GM12878 (cell line): ENCODE results near the gene PRLH. TPM values are rescaled to one million over a fixed set of nuclear protein-coding genes. Genes with fewer than 3 reads are reported as not detected.

Experiments
- ASH2L ChIP-seq: fragments of 300-600, 200-600 bp; sonication (generic); IDR thresholded peaks from 2 replicates; pipeline ENCODE4 v1.6.1; 2017; ENCODE audit warnings: low read depth, mild to moderate bottlenecking, borderline replicate concordance
- CBX3 ChIP-seq: fragments of 200-600 bp; sonication (generic); IDR thresholded peaks from 2 replicates; pipeline ENCODE4 v1.6.1; 2016; ENCODE audit warnings: low read depth, borderline replicate concordance
- CEBPZ ChIP-seq: fragments of 150-350 bp; IDR thresholded peaks from 2 replicates; pipeline ENCODE4 v1.6.1; 2016; ENCODE audit warnings: low read depth, low read length
- CREB1 ChIP-seq: IDR thresholded peaks from 2 replicates; pipeline ENCODE4 v1.6.1; 2012; ENCODE audit warnings: low read depth, mild to moderate bottlenecking, inconsistent platforms
- E2F8 ChIP-seq: fragments of 450-650 bp; IDR thresholded peaks from 2 replicates; pipeline ENCODE4 v1.6.1; 2018; ENCODE audit warnings: mild to moderate bottlenecking, low read depth, moderate library complexity; ENCODE audit not compliant: partially characterized antibody
- FOXK2 ChIP-seq: fragments of 450-650 bp; IDR thresholded peaks from 2 replicates; pipeline ENCODE4 v1.6.1; 2017; ENCODE audit warnings: mild to moderate bottlenecking, moderate library complexity
- HCFC1 ChIP-seq: fragments of 150-350 bp; IDR thresholded peaks from 2 replicates; pipeline ENCODE4 v1.6.1; 2014; ENCODE audit warnings: low read length
- IRF3 ChIP-seq: fragments of 450-650 bp; IDR thresholded peaks from 2 replicates; pipeline ENCODE4 v1.6.1; 2014; ENCODE audit warnings: mild to moderate bottlenecking
- IRF4 ChIP-seq: IDR thresholded peaks from 2 replicates; pipeline ENCODE4 v1.6.1; 2011; ENCODE audit warnings: low read depth, low read length
- MXI1 ChIP-seq: fragments of 150-350 bp; IDR thresholded peaks from 2 replicates; pipeline ENCODE4 v1.6.1; 2011; ENCODE audit warnings: low read depth, mild to moderate bottlenecking, inconsistent platforms, low read length, improper control_type of control experiment
- PAX5 ChIP-seq: IDR thresholded peaks from 2 replicates; pipeline ENCODE4 v1.6.1; 2011; ENCODE audit warnings: low read depth, low read length, borderline replicate concordance
- POLR2A ChIP-seq: IDR thresholded peaks from 2 replicates; pipeline ENCODE4 v1.6.1; 2011; ENCODE audit warnings: low read depth, mild to moderate bottlenecking, low read length
- STAT3 ChIP-seq: IDR thresholded peaks from 2 replicates; pipeline ENCODE4 v1.6.1; 2011; ENCODE audit warnings: low read depth, low read length, improper control_type of control experiment
- USF2 ChIP-seq: IDR thresholded peaks from 2 replicates; pipeline ENCODE4 v1.6.1; 2011; ENCODE audit warnings: low read depth, low read length, improper control_type of control experiment, borderline replicate concordance
- YY1 ChIP-seq: IDR thresholded peaks from 2 replicates; pipeline ENCODE4 v1.6.1; 2011; ENCODE audit warnings: low read depth, mild to moderate bottlenecking, low read length
- ZBTB4 ChIP-seq: fragments of 450-650 bp; formaldehyde crosslinking; IDR thresholded peaks from 2 replicates; pipeline ENCODE4 v1.4.0; 2022; ENCODE audit warnings: mild to moderate bottlenecking, moderate library complexity
- ZNF24 ChIP-seq: fragments of 450-650 bp; IDR thresholded peaks from 2 replicates; pipeline ENCODE4 v1.6.1; 2017; ENCODE audit warnings: antibody characterized with exemption, mild to moderate bottlenecking
- ZNF274 ChIP-seq: IDR thresholded peaks from one replicate; pipeline ENCODE4 v1.8.0; 2011; ENCODE audit not compliant: insufficient read length, insufficient read depth
- polyA plus RNA-seq, 11 experiments: library from polyadenylated mRNA; depleted of rRNA in 4 of 11; unstranded in 6 of 11; stranded (reverse) in 5 of 11; fragments of >200 nt; fragmentation: Nextera tagmentation in 4 of 11; fragmentation: Illumina TruSeq in 1 of 11; extraction: Ambion mirVana in 4 of 11; extraction: Trizol in 1 of 11; gene quantifications; 1 replicate in 1 of 11; 2 replicates in 10 of 11; pipeline versions ENCODE4 v1.2.1 to v1.2.3, GENCODE V29; 2011 to 2016; ENCODE audit warnings: inconsistent platforms in 2 of 11, missing spikeins in 2 of 11, low read depth in 1 of 11
- total RNA-seq, 4 experiments: library from RNA; depleted of rRNA in 3 of 4; stranded (reverse); fragments of >200 nt in 3 of 4; fragmentation: Illumina TruSeq in 1 of 4; extraction: Trizol in 1 of 4; gene quantifications; 2 replicates each; pipeline versions ENCODE4 v1.2.1 to v1.2.3, GENCODE V29; 2013 to 2021

Gene PRLH
- total and polyA plus RNA-seq, 10 of the 15 experiments (the other 5 are each of a cell fraction or from before 2014, with no cell fraction given) = not detected

- no peak for TF ChIP-seq ZBTB4
- TF ChIP-seq HCFC1 = no peak
- TF ChIP-seq E2F8 = no peak
- TF ChIP-seq IRF3 = no peak
- TF ChIP-seq CREB1 = no peak
- no peak for TF ChIP-seq ZNF274
- TF ChIP-seq CBX3 = no peak
- no peak for TF ChIP-seq FOXK2
- no peak for TF ChIP-seq ZNF24
- TF ChIP-seq MXI1 = peak; percentile 80
- TF ChIP-seq YY1 = no peak
- TF ChIP-seq STAT3 = no peak
- 0 out of 2 replicates have a peak, but pooled peaks have one; percentile 58 for TF ChIP-seq IRF4
- TF ChIP-seq POLR2A = 0 out of 2 replicates have a peak, but pooled peaks have one; percentile 35
- no peak; the same call in 1 of the 2 replicates for TF ChIP-seq ASH2L
- no peak for TF ChIP-seq CEBPZ
- TF ChIP-seq USF2 = peak; percentile 80
- peak; percentile 44; the same call in 1 of the 2 replicates for TF ChIP-seq PAX5
These were observed 9.4 kb upstream of the PRLH start (continued) for GRCh38 chr2:237556773-237557632.
